ENCODE data around the gene CNTNAP2. TPM values are rescaled to one million over a fixed set of nuclear protein-coding genes. Genes with fewer than 3 reads are reported as not detected.

Gene CNTNAP2
- total RNA-seq, 1 experiment from 2014 or later = not detected

GRCh38 chr7:147013825-147014224, 897.2 kb downstream of the CNTNAP2 start:
- in situ Hi-C loops (cut with HindIII; ENCODE audit: low sequenced_read_pairs) = no loop called here
- no peak for DNase-seq (ENCODE audit: low spot score)

GRCh38 chr7:147014286-147014955, 897.8 kb downstream of the CNTNAP2 start:
- in situ Hi-C loops (cut with HindIII; ENCODE audit: low sequenced_read_pairs) = no loop called here
- DNase-seq (ENCODE audit: low spot score) = no peak

GRCh38 chr7:147015999-147016398, 899.4 kb downstream of the CNTNAP2 start:
- DNase-seq (ENCODE audit: low spot score) = no peak
- in situ Hi-C loops (cut with HindIII; ENCODE audit: low sequenced_read_pairs) = no loop called here

- in situ Hi-C loops (cut with HindIII; ENCODE audit: low sequenced_read_pairs) = no loop called here
- no peak for DNase-seq (ENCODE audit: low spot score)
These were observed 905.5 kb downstream of the CNTNAP2 start for GRCh38 chr7:147022056-147022455.

DNA sequence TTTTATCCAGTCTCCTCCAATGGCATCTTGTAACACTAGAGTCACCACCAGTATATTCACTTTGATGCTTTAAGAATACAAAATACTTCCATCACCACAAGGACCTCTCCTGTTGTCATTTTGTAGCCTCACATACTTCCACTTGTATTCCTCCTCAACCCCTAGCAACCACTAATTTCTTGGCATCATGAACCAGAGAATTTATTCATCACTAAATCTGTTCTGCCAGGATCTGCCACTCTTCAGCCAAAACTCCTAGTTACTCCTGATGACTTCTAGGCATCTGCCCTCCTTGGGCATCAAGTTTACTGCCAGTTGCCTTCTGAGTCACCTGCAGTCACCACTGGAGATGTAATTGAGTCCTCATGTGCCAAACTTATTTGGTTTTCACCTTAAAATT, 906.8 kb downstream of the CNTNAP2 start:
- in situ Hi-C loops (cut with HindIII; ENCODE audit: low sequenced_read_pairs) = no loop called here
- peak; percentile 18 for DNase-seq (ENCODE audit: low spot score)

- no peak for DNase-seq (ENCODE audit: low spot score)
These were observed 913.4 kb downstream of the CNTNAP2 start for GRCh38 chr7:147029953-147030352.

GRCh38 chr7:147033641-147034040, 917.0 kb downstream of the CNTNAP2 start:
- DNase-seq (ENCODE audit: low spot score) = no peak
- in situ Hi-C loops (cut with HindIII; ENCODE audit: low sequenced_read_pairs) = no loop called here

More at GRCh38 chr7:147029953-147030352, 913.4 kb downstream of the CNTNAP2 start:
- in situ Hi-C loops (cut with HindIII; ENCODE audit: low sequenced_read_pairs) = no loop called here

- DNase-seq (ENCODE audit: low spot score) = no peak
- in situ Hi-C loops (cut with HindIII; ENCODE audit: low sequenced_read_pairs) = no loop called here
These were observed 924.8 kb downstream of the CNTNAP2 start for GRCh38 chr7:147041438-147041837.

GRCh38 chr7:147044941-147045340, 928.3 kb downstream of the CNTNAP2 start:
- no peak for DNase-seq (ENCODE audit: low spot score)
- in situ Hi-C loops (cut with HindIII; ENCODE audit: low sequenced_read_pairs) = no loop called here

- in situ Hi-C loops (cut with HindIII; ENCODE audit: low sequenced_read_pairs) = no loop called here
- DNase-seq (ENCODE audit: low spot score) = no peak
These were observed 931.1 kb downstream of the CNTNAP2 start for GRCh38 chr7:147047696-147048095.

GRCh38 chr7:147048864-147049263, 932.3 kb downstream of the CNTNAP2 start:
- in situ Hi-C loops (cut with HindIII; ENCODE audit: low sequenced_read_pairs) = no loop called here

DNA sequence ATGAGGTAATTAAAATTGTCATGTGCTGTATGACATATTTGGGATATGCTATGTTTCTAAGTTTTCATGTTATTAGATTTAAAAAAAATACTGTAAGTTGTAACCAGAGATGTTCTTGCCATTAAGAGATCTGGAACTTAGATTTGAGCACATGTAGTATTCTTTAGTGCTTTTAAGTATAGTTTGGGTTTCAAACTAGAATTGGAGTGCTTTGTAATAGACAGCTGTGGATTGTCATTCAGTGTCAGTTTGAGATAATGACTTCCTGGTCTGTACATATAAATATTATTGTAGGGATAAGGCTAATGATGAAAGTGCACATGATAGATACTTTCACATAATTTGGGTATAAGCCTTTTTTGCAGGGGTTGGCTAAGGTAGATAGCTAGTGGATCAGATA, 936.2 kb downstream of the CNTNAP2 start:
- no peak for DNase-seq (ENCODE audit: low spot score)
- in situ Hi-C loops (cut with HindIII; ENCODE audit: low sequenced_read_pairs) = no loop called here

More at GRCh38 chr7:147048864-147049263, 932.3 kb downstream of the CNTNAP2 start:
- no peak for DNase-seq (ENCODE audit: low spot score)

GRCh38 chr7:147053746-147054145, 937.1 kb downstream of the CNTNAP2 start:
- in situ Hi-C loops (cut with HindIII; ENCODE audit: low sequenced_read_pairs) = no loop called here
- DNase-seq (ENCODE audit: low spot score) = no peak

- in situ Hi-C loops (cut with HindIII; ENCODE audit: low sequenced_read_pairs) = no loop called here
These were observed 943.5 kb downstream of the CNTNAP2 start for GRCh38 chr7:147060070-147060469.

DNA sequence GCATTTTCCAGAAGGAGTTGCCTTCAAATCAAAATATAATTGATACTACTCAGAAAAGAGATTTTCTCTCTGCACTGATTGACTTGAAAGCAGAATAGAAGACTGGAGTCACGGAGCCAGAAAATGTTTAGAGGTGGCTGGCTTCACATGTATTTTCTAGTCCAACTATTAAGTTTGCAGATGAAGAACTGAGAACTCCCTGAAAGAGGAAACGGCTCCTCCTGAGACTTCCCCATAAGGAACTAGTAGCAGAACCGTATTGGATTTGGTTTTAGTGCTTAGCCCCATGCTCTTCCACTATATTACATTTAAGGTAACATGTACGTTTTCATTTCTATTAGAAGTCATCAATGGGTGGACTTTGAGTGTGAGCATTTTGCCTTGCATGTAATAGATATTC, 946.3 kb downstream of the CNTNAP2 start:
- in situ Hi-C loops (cut with HindIII; ENCODE audit: low sequenced_read_pairs) = no loop called here
- DNase-seq (ENCODE audit: low spot score) = no peak

More at GRCh38 chr7:147060070-147060469, 943.5 kb downstream of the CNTNAP2 start:
- DNase-seq (ENCODE audit: low spot score) = no peak

DNA sequence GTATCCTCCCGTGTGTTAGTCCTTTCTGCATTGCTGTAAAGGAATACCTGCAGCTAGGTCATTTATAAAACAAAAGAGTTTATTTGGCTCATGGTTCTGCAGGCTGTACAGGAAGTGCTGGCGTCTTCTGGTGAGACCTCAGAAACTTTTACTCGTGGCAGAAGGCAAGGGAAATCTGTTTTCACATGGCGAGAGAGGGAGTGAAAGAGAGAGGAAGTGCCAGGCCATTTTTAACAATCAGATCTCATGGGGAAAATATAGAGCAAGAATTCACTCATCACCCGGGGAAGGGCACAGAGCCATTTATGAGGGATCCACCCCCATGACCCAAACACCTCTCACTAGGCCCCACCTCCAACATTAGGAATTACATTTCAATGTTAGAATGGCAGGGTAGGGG, 952.2 kb downstream of the CNTNAP2 start:
- in situ Hi-C loops (cut with HindIII; ENCODE audit: low sequenced_read_pairs) = no loop called here
- no peak for DNase-seq (ENCODE audit: low spot score)

DNA sequence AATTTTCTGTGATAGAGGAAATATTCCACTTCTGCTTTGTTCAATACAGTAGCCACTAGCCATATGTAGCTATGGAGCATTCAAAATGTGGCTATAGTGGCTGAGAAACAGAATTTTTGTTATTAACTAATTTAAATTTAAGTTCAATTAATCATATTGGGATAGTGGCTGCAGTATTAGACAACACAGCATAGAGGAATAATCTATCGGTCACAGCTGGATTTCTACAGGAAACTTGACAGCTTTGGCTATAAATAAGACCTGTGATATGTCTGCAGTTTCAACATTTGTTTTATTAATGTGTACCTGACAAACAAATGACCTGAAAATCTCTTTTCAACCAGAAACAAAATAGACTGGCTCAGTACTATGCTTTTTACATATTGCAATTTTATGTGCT, 953.2 kb downstream of the CNTNAP2 start:
- in situ Hi-C loops (cut with HindIII; ENCODE audit: low sequenced_read_pairs) = no loop called here
- no peak for DNase-seq (ENCODE audit: low spot score)

DNA sequence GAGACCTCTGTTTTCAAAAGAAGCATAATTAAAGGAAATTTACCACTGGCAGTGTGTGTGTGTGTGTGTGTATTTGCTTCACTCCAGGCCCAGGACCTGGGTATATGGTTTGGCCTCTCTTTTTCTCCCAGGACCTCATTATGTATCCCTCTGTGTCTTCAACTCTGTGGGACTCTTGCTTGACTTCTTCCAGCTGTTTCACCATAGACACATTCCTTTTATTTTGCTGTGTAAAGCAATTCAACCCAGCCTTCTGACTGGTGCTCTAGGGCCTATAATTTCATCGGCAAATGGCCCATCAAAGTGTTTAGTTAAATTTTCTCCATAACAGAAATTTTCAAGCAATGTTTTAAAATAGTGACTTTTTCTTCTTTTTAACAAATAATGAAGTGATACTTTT, 954.3 kb downstream of the CNTNAP2 start:
- in situ Hi-C loops (cut with HindIII; ENCODE audit: low sequenced_read_pairs) = no loop called here
- no peak for DNase-seq (ENCODE audit: low spot score)

DNA sequence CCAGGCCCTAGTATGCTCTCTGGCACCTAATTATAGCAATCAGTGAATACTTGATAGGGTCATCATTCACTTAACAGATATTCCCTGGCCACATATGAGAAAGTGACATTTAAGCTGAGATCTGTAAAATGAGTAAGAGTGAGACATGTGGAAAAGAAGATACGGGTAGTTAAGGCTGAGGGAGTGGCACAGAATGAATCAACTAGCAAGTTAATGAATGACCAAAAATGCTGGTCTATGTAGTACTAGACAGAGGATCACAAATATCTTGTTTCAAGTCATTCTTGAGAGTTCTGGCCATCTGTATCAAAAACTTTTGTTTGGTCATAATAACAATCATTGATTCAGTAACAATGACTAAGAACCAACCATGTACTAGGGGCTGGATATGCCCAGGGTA, 954.9 kb downstream of the CNTNAP2 start:
- DNase-seq (ENCODE audit: low spot score) = no peak
- in situ Hi-C loops (cut with HindIII; ENCODE audit: low sequenced_read_pairs) = no loop called here

DNA sequence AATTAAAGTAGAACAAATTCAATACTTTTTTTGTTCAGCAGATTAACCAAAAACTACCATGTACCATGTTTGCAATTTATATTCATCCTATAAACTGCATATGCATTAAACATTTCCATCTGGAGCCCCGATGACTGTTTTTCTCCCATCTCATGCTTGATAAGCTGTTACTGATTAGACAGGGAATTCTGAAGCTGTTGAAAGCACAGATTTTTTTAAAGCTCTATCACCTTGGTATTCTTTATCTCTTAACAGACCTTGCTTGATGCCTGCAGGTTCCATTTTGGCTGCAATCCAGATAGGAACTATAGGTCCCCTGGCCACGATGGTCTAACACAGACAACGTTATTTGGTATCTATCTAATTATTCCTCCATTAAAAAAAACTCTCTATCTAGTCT, 961.7 kb downstream of the CNTNAP2 start:
- no peak for DNase-seq (ENCODE audit: low spot score)
- in situ Hi-C loops (cut with HindIII; ENCODE audit: low sequenced_read_pairs) = no loop called here

DNA sequence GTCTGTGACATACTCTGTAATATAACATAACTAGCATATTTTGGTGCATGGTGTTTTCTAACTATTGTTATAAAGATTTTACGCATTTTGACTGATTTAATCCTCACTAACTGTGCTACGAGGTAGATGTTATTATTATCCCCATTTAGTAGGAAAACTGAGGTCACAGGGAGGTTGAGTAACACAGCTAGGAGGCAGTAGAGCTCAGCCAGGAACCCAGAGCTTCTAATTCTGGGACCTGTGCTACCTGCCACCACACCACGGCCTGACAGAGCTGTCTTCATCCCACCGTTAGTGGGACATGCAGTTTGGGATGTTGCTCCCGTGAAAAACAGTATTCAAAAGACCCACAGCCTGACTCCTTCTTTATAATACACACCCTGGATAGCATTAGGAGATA, 962.5 kb downstream of the CNTNAP2 start:
- in situ Hi-C loops (cut with HindIII; ENCODE audit: low sequenced_read_pairs) = no loop called here
- DNase-seq (ENCODE audit: low spot score) = no peak
